Kidney (tissue), 14 donors: ENCODE results near the gene DSCAML1. TPM values are rescaled to one million over a fixed set of nuclear protein-coding genes. Genes with fewer than 3 reads are reported as not detected.

ENCODE experiments used
- DNase-seq, 5 donors: peaks; one replicate each; pipeline ENCODE4 v3.0.0-alpha.2; 2013 to 2020
- FAIRE-seq: peaks from 2 replicates; lab custom pipeline; 2012; peaks lifted over from hg19 to GRCh38; lab: Jason Lieb, UNC
- H3K27ac ChIP-seq, 2 donors: one replicate each; pipeline ENCODE4 v1.7.0; 2013; ENCODE audit warnings: low read depth in 2 of 2, low read length in 2 of 2, inconsistent platforms in 1 of 2
- H3K27me3 ChIP-seq: one replicate; pipeline ENCODE4 v1.7.1; 2013; ENCODE audit warnings: low read length, inconsistent platforms; ENCODE audit not compliant: control insufficient read depth, insufficient read depth
- H3K36me3 ChIP-seq, 3 donors: one replicate each; pipeline versions ENCODE4 v1.7.0 to v1.7.1; 2013; ENCODE audit warnings: low read length in 3 of 3, control low read depth in 1 of 3, inconsistent platforms in 1 of 3; ENCODE audit not compliant: insufficient read depth in 3 of 3, control insufficient read depth in 2 of 3
- H3K4me1 ChIP-seq, 3 donors: one replicate each; pipeline versions ENCODE4 v1.7.0 to v1.7.1; 2013; ENCODE audit warnings: low read length in 3 of 3, inconsistent platforms in 1 of 3, low read depth in 1 of 3; ENCODE audit not compliant: control insufficient read depth in 2 of 3, insufficient read depth in 2 of 3
- H3K4me3 ChIP-seq, 3 donors: one replicate each; pipeline versions ENCODE4 v1.7.0 to v1.8.1; 2013; ENCODE audit warnings: low read length in 3 of 3, control low read depth in 1 of 3, inconsistent platforms in 1 of 3
- H3K9ac ChIP-seq, 3 donors: one replicate each; pipeline versions ENCODE4 v1.7.0 to v1.7.1; 2013; ENCODE audit warnings: low read length in 3 of 3, control low read depth in 1 of 3, inconsistent platforms in 1 of 3
- H3K9me3 ChIP-seq, 3 donors: one replicate each; pipeline versions ENCODE4 v1.7.0 to v1.7.1; 2013; ENCODE audit warnings: low read length in 3 of 3, control low read depth in 1 of 3, inconsistent platforms in 1 of 3; ENCODE audit not compliant: control insufficient read depth in 2 of 3, insufficient read depth in 1 of 3
- intact Hi-C: fragments of 100-400 bp; cut with DNase I; formaldehyde crosslinking; loops from one replicate; pipeline ENCODE4 v1.11.1; 2022
- polyA plus RNA-seq: library from polyadenylated mRNA; stranded (reverse); fragments of 350-450 nt; fragmentation: Illumina TruSeq; extraction: RNeasy Lipid Tissue Mini Kit (QIAGEN cat#74804); gene quantifications from one replicate; pipeline ENCODE4 v1.2.3, GENCODE V29; 2014; ENCODE audit warnings: low read depth, low replicate concordance; ENCODE audit not compliant: insufficient read depth
- total RNA-seq: library from RNA; stranded (reverse); fragmentation: NEBNext Ultra II Directional; extraction: Animal tissue kit (Norgen Biotek cat#: 25700); gene quantifications from one replicate; pipeline ENCODE4 v1.2.1, GENCODE V29; 2021
- TF ChIP-seq, protein P1 (sequence below): IDR thresholded peaks from 3 replicates; pipeline ENCODE4 v1.5.1; 2012; ENCODE audit warnings: mild to moderate bottlenecking, moderate library complexity, borderline replicate concordance; ENCODE audit not compliant: insufficient read depth; ENCODE audit errors: extremely low read depth
- donor health status: control.
- donor health status: control.
- donor health status: control.
- donor health status: control.
- donor health status: control.
- donor health status: DM: yes; HTN: yes; CAD: no.
- donor health status: Normal renal cell carcinoma (clear cell type).

Gene DSCAML1
- total and polyA plus RNA-seq, 2 donors from 2014 or later, result 0.95 to 17.3 TPM

DNA sequence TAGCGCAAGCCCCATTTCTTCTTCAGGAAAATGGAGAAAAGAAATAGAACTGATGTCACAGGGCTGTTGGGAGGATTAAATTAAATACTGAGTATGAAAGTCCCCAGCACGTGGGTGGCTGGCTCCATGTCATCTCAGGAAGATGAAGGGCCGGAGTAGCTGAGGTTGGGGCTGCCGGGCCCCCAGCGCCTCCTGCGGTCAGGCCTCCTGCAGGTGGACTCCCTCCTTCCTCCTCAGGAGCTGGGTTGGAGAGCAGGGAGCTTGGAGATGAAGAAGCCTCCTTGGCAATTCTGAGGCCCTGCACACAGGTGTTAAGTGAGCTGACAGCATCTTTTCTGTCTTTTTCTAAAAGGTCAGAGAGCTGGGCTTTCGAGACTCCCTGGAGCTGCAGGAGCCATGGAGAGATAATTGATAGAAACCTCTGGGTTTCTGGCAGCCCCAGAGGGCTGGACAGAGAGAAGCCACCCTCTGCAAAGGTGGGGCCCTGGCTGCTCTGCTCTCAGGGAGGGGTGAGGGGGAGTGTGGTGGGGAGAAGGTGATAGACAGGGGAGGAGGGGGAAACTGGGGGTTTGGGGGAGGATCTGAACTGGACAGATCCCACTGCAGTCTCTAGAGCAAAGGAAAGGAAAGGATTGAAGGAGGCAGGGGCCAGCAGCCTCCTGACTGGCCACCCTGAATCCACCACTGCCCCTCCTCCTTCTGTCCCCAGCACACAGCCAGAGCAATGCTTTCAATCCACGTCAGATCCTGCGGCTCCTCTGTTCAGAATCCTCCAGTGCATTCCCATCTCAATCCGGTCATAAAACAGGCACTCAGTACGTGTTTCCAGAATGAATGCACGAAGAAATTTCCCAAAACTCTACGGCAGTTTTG, 258.5 kb downstream of the DSCAML1 start:
- Histone ChIP-seq H3K27ac (no peak overlapping the region), H3K4me1 (no peaks in the 10 kb centered on the region), H3K9ac (no peak overlapping the region), H3K9me3 (peaks cover 0 to 4% (median 0%) of the 10 kb centered on the region in 3 donors), H3K36me3 (no peaks in the 10 kb centered on the region), H3K27me3 (no peaks in the 10 kb centered on the region), H3K4me3 (no peak overlapping the region)
- TF ChIP-seq, protein P1, sequence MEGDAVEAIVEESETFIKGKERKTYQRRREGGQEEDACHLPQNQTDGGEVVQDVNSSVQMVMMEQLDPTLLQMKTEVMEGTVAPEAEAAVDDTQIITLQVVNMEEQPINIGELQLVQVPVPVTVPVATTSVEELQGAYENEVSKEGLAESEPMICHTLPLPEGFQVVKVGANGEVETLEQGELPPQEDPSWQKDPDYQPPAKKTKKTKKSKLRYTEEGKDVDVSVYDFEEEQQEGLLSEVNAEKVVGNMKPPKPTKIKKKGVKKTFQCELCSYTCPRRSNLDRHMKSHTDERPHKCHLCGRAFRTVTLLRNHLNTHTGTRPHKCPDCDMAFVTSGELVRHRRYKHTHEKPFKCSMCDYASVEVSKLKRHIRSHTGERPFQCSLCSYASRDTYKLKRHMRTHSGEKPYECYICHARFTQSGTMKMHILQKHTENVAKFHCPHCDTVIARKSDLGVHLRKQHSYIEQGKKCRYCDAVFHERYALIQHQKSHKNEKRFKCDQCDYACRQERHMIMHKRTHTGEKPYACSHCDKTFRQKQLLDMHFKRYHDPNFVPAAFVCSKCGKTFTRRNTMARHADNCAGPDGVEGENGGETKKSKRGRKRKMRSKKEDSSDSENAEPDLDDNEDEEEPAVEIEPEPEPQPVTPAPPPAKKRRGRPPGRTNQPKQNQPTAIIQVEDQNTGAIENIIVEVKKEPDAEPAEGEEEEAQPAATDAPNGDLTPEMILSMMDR, result no peak
- DNase-seq, result peak in 4 of 5 donors; percentile 47 to 82 (median 56)
- FAIRE-seq, result no peak
- intact Hi-C loops, result no loop called here

DNA sequence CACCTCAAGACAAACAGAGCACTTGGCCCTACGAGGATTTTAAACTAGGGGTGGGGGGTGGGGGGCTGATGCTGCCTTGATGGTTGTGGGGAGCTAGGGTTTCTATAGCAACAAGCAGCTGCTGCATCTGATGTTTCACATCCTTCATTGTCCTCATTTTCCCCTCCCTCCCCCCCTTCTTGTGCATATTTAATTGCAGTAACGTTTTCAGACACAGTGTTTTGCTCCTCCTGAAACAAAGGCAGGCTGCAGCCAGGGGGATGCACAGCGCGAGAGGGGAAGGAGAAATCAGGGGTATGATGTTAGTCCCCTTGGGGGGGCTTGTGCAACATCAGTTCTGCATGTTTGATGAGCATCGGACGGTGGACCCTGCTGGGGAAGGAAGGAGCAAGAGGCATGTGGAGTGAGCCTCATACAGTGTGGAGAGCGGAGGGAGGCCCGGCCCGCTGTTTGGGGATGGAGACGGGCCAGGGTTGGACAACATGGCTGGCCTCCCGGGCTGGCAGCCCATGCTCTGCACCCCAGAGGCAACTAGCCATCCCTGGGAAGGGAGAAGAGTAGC, 261.1 kb downstream of the DSCAML1 start:
- no peak overlapping the region for H3K27ac ChIP-seq
- no peak for FAIRE-seq
- no peaks in the 10 kb centered on the region for H3K36me3 ChIP-seq
- TF ChIP-seq, protein P1, result no peak
- H3K4me3 ChIP-seq, result peak overlapping the region in 1 of 3 donors; percentile 51
- intact Hi-C loops, result no loop called here
- H3K27me3 ChIP-seq, result no peaks in the 10 kb centered on the region
- no peaks in the 10 kb centered on the region for H3K9me3 ChIP-seq
- no peaks in the 10 kb centered on the region for H3K4me1 ChIP-seq
- DNase-seq, result peak in 1 of 5 donors; percentile 55
- no peak overlapping the region for H3K9ac ChIP-seq

DNA sequence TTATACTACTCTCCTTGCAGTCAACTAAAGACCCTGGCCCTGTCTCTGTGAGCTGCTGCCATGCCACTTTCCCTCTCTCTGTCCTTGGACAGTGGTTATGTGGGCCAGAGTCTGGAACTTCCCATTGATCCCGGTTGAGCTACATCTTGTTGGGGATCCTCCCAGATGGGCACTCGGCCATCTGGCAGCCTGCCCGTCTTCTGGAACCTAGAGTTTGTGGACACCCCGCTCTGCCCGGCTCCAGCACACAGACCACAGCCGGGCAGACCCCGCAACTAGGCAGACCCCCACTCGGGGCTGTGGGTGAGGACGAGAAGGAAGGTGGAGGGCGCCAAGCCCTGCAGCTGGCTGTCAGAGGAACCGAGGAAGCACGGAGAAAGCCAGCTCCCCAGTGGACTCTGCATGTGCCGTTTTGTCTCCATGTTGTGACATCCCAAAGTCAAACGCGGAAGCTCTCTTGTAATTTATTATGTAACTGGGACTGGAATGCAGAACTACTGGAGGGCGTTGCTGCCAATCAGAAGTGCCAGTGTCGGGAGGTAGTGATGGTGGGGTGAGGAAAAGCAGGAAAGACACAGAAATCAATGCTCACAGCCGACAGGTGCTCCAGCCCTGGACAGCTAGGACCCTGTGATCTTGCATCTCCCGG, 261.7 kb downstream of the DSCAML1 start:
- peak in 2 of 5 donors; percentile 42 to 87 for DNase-seq
- H3K27me3 ChIP-seq, result no peaks in the 10 kb centered on the region
- TF ChIP-seq, protein P1, result no peak
- no peak for FAIRE-seq
- no peak overlapping the region for H3K9ac ChIP-seq
- H3K4me1 ChIP-seq, result no peaks in the 10 kb centered on the region
- no peaks in the 10 kb centered on the region for H3K36me3 ChIP-seq
- no peak overlapping the region for H3K27ac ChIP-seq
- no peaks in the 10 kb centered on the region for H3K9me3 ChIP-seq
- peak overlapping the region in 1 of 3 donors; percentile 51 for H3K4me3 ChIP-seq
- intact Hi-C loops, result no loop called here
